GM19468 (cell line): ENCODE measurements around the gene CCNI.
"Not testable (repeated sequence)": the region's sequence is repeated elsewhere in the genome, so short reads cannot be mapped to it uniquely, and the experiment has no call there.

Source experiments
- ATAC-seq: cut with Tn5 transposase; IDR thresholded peaks from one replicate; pipeline ENCODE4 v1.9.1; 2021; ENCODE audit warnings: mild to moderate bottlenecking, moderate library complexity, moderate number of reproducible peaks; ENCODE audit not compliant: unreplicated experiment; ENCODE audit errors: extremely low read depth

Gene CCNI

GRCh38 chr4:77040854-77041725 is 34.7 kb downstream of the CCNI start:
- no peak for ATAC-seq

- no peak for ATAC-seq
Observed at GRCh38 chr4:77040270-77040669, 35.5 kb downstream of the CCNI start.

GRCh38 chr4:77039796-77040195 is 36.0 kb downstream of the CCNI start:
- ATAC-seq = no peak

- ATAC-seq = no peak
Observed at GRCh38 chr4:77037736-77038135, 38.1 kb downstream of the CCNI start.

DNA sequence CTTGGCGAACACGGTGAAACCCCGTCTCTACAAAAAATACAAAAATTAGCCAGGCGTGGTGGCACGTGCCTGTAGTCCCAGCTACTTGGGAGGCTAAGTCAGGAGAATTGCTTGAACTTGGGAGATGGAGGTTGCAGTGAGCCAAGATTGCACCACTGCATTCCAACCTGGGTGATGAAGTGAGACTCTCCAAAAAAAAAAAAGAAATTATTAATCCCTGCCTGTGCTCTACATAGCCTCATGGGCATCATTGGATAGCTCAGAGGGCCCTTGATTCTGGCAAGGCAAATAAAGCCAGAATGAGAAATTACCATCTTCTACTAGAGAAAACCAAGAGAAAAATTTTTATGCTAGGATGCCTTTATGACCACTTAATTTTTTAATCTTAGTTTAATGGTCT is 38.6 kb downstream of the CCNI start:
- ATAC-seq = not testable (repeated sequence)

DNA sequence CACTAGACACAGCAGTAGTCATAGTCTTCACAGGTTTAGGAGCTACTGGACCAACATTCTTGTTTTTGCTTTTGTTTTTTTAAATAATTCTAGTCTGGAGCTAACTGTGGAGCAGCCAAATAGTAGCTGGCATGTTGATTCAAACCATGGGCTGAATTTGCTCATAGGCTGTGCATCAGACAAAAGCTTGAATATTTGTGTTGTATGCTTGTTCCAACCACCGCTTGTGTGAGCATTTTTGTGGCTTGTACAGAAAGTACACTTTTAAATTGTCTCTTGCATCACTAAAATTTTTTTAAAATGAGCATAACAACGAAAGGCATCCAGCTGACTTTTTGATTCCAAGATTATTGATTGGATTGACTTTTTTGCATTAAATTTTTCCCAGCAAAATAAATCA is 39.6 kb downstream of the CCNI start:
- ATAC-seq = no peak

- no peak for ATAC-seq
Observed at GRCh38 chr4:77035153-77035552, 40.6 kb downstream of the CCNI start.

GRCh38 chr4:77031544-77031943 is 44.2 kb downstream of the CCNI start:
- ATAC-seq = no peak

- not testable (repeated sequence) for ATAC-seq
Observed at GRCh38 chr4:77029757-77030156, 46.0 kb downstream of the CCNI start.

DNA sequence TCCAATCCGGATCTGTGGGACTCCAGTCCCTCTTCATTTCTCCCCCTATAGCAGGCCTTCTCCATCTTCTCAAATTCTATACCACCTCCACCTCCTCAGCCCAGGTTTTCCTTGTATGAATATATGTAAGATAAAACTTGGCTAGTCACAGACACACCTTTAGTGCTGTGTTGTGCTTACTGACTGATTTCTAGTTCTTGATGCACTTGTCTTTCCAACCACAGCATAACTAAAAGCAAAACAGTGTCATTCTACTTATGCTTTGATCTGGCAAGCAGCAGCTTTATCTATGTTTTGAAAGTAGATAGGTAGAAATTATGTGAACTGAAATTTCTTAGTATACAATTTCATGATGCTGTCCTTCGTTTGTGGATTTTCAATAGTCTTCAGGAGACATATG is 47.5 kb downstream of the CCNI start:
- ATAC-seq = no peak

DNA sequence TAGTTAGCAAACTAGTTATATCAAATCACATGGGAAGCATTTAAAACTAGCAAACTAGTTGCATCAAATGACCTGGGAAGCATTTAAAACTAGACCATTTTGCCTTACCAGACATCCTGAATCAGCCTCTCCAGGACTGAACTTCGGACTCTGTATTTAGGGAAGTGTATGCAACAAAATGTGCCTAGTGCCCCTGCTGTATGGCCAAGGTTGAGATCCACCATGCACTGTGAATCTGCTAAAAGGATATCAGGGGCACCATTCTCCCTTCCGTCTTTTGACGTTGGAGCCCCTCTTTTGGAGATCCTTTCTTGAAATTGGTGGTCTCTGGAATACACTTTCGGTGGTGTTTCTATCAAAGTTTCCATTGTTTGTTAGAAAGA is 49.5 kb downstream of the CCNI start:
- no peak for ATAC-seq

DNA sequence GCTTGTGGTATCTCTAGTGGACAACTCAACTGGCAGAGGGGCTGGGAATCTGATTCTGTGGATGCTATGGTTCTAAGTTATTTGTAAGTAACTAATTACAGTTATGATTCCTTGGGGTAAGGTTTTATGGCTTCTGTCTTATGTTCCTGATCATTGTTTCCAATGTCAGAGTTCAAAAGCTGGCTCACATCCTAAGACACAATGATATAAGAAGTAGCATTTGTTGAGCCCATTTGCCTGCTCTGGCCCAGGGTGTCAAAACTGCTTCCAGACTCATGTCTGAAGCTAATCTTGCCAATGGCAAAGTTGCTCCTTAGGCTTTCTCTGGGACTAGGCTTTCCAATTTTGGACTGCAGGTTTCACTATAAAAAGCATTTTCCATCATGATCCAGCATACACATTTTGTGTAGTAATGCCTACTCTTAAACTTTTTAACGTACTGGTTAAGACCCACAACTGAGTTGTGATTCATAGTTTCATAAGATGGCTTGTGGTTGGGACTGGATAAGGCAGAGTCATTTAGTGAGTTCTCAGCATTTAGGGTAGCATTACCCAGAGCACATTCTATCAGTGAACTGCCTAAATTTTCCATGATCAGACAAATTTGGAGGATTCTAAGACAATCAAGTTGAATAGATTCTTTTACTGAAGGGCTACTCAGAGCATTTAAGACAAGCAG is 50.0 kb downstream of the CCNI start:
- peak; percentile 51 for ATAC-seq

DNA sequence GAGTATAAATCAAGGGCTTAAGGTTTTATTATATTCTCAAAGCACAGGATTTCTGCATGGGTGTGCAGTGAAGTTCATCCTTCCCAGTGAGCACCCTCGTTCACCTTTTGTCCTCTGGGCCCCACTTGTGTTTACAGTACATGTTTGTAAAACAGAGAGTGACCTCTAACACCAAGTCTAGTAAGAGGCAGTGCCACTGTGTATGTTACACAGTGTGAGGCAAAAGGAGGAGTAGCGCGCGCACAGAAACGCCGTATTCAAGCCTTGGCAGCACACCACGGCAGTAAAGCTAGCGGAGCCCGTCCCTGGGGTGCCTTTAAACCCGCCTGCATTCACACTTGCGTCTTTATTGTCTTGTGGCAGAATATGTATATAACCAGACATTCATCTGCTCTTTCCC is 51.9 kb downstream of the CCNI start:
- no peak for ATAC-seq

GRCh38 chr4:77022560-77023179 is 53.1 kb downstream of the CCNI start:
- ATAC-seq = no peak

GRCh38 chr4:77021614-77022089 is 54.1 kb downstream of the CCNI start:
- ATAC-seq = no peak

- ATAC-seq = no peak
Observed at GRCh38 chr4:77020017-77020416, 55.8 kb downstream of the CCNI start.

DNA sequence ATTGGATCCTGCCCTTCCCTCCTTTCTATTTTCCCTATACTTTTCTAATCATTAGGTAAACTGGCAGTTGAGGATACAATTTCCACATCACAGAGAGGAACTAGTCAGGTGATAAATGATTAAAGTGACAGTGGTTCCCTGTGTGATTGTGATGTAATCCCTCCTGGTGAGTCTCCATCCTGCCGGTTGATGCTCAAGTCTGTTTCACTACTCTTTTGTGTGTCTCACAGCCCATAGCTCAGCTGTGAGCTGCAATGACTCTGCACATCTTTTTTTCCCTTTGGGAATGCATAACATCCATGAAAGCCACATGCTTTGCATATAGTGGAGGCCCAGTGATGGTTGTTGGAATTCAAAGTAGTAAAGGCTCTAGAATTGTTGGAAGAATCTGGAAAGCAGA is 60.4 kb downstream of the CCNI start:
- no peak for ATAC-seq

GRCh38 chr4:77014256-77014655 is 61.5 kb downstream of the CCNI start:
- no peak for ATAC-seq

GRCh38 chr4:77012726-77013125 is 63.1 kb downstream of the CCNI start:
- ATAC-seq = no peak

DNA sequence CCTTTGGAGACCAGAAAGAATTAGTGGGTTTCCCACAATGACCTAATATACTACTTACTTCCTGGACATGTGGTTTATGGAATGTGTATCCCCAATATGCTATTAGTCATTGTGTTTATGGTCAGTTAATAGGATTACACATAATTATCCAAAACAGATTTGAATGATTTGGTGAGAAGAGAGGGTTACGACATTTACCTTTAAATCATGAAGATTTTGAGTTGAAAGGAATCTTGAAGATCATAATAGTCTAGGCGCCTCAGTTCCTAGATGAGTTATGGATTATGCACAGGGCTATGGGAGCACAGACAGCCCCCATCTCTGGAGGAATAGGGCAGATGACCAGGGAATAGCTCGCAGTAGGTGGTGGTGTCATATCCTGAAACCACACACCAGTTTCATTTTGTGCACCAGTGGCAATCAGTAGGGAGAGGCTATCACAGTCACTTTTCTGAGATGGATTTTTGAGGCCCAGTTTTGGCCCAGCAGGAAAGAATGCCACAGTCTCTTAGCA is 64.9 kb downstream of the CCNI start:
- ATAC-seq = no peak
